ENCODE data around the gene FOXP4.
"Not testable (repeated sequence)": the region's sequence is repeated elsewhere in the genome, so short reads cannot be mapped to it uniquely, and the experiment has no call there.

FOXP4 gene

DNA sequence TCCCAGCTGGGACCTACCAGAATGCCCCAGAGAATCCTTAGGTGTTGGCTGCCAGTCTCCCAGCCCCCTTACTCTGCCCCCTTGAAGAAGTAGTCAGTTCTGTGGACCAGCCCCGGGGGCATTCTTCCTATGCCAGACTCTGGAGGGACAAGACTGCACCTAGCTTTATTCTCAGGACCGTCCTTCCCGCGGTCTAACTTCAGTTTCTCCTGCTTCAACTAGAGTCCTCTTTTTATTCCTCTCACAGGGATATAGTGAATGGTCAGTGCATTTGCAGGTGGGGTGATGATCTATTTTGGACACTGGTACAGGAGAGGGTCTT is 56.2 kb downstream of the FOXP4 start:
- no peak for DNase-seq

DNA sequence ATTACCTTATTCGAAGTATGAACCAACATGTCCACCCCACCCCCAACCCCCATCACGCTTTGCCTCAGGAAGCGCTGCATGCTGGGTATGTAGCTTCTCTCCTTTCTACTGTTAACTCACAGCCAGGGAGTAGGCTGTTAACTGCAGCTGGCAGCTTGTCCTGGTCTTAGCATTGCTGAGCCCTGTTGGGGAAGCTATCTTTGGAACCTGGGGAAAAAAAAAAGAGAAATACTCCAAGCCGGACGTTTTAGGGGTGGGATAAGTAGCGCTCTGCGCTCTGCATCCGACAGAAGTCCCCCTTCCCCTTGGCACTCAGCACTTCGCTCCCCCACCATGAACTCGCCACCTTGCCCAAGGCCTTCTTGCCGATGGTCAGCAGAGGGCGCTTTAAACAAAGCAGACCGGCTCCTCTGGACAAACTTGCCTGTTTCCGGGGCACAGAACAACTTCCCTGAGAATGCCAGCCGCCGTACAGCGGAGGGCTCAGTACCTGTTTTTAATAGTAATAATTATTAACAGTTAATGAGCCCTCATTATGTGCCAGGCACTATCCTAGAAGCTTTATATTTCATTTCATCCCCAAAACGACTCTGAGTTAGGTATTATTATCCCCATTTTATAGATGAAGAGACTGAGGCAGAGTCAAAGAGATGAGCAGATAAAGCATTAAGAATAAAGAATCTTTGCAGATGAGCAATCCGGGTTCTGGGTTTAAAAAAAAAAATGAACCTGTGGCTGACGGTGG is 56.9 kb downstream of the FOXP4 start:
- DNase-seq, result peak; percentile 28 to 76 (median 53)

DNA sequence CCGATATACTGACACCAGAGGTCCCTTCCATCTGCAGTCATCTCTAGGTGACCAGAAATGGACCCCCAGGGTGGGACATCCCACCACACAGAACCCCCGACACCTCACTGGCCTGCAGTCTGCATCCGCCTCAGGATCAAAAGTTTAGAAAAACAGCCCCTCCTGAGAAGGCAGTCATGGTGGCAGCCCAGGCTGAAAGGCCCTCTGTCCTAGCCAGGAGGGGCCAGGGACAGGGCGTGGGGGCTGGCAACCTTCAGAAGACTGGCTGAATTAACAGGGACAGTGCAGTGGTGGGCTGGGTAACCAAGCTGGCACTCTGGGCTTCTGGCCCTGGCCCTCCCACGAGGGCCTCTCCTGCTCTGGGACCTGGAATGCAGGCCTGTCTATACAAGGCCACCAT is 57.8 kb downstream of the FOXP4 start:
- no peak for DNase-seq

DNA sequence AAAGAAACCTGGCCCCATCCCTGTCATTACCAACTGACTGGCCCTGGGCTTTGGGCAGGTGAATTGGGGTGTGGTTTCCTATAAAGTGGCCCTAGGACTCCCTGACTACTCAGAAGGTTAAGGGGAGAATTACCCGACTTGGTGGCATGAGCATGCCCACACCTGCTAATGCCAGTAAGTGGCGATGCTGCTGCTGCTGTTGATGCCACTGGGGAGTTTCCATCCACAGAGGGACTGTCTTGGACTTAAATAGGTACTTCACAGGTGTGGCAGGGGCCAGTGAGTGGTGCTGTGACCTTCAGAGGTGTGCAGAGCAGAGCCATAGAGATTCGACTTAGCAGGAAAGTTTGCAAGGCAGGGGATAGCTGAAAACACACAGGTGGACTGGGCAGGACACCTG is 59.5 kb downstream of the FOXP4 start:
- no peak for DNase-seq

DNA sequence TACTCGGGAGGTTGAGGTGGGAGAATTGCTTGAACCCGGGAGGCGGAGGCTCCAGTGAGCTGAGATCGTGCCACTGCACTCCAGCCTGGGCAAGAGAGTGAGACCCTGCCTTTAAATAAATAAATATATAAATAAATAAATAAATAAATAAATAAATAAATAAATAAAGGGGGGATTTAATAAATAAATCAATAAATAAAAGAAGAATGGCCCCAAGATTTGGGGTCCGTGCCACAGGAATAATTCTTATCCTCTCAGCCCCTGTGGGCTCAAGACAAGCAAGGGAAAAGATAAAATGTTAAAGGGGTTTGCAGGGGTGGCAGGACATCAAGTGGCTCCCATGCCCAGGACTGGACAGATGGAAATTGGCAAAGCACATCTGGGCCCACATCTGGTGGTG is 60.9 kb downstream of the FOXP4 start:
- DNase-seq, result no peak

DNA sequence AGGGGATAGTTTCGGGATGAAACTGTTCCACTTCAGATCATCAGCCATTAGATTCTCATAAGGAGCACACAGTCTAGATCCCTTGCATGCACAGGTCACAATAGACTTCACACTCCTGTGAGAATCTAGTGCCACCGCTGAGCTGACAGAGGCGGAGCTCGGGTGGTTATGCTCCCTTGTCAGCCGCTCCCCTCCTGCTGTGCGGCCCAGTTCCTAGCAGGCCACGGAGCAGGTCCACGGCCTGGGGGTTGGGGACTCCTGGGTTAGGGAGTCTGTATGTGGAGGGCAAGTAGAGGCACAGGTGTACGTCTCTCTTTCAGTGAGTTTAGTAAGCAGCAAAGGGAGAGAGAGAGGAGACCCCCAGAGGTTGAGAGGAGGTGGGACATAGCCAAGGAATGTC is 61.6 kb downstream of the FOXP4 start:
- no peak for DNase-seq

DNA sequence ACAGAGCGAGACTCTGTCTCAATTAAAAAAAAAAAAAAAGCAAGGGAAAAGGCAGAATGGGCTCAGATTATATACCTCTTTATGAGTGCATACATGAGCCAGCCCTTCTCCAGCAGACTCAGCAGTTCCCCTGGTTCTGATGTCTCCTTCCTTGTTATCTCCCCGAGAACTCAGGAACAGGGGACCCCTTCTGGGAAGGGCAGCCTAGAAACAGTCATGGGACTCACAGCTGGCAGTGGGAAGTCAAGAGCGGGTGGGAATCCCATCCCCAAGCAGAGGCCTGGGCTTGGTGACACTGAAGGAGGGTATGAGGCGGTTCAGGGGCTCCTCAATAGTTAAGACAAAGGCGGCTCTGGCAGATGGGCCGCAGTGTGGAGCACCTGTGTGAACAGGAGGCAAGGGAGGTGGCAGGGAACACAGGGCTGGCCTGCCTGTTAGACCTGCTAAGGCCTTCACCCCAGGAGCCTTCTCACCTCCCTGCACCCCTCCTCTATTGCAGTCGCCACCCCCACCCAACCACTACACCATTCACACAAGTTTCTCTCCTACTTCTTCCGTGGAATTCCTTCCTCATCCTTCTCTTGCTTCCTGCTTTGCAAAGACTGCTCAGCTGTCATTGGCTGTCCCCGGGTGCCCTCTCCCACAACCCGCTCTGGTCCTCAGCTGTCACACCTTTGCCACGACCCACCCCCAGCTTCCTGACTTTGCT is 62.4 kb downstream of the FOXP4 start:
- no peak for DNase-seq

DNA sequence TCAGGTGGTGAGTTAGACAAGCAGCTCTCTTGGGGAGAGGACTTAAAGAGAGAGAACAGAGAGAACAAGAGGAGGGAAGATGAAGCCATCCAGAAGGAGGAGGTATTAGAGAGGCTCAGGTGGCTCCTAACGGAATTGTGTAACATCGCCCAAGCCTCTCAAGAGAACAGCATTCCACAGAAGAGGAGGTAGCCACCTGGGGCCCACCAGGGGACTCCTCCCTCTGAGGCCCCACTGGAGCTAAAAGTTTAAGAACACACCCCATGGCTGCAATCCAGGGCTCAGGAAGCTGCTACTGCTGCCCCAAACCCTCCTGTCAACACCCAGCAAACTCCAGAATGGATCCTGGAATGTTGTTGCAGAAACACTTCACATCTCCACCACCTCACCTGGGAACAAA is 68.5 kb downstream of the FOXP4 start:
- DNase-seq, result no peak

DNA sequence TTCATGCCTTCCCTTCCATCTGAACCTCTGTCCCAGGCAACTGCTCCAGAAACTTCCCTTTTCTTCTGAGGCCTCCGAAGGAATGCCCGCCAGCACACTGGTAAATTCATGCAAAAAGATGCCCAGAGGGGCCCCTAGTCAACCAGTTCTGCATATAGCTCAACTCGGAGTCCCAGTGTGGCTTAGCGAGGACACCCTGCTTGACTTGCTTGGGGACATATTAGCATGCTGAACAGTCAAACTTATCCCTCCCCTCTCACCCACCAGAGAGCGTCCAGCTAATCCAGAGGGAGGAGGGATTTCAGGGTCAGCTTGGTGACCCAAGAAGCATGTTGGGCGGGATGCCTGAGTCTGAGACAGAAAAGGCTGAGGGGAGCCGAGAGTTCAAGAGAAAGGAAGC is 69.1 kb downstream of the FOXP4 start:
- no peak for DNase-seq

DNA sequence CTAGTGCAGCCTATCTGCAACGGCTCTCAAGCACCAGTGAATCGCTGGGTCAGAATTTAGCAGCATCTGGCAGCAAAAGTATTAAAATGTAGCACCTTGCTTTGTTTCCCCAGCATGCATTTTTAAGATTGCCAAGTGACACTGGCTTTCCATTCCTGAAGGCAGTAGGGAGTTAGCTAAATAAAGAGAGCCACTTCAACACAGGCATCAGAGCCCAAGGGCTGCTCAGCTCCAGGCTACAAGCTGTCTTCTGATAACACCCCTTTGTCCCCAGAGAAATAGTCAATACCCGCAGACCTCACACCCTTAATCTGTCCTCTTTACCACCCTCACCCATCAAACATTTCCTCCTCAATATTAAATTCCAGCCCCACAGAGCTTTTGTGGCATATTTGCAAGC is 72.4 kb downstream of the FOXP4 start:
- no peak for DNase-seq

DNA sequence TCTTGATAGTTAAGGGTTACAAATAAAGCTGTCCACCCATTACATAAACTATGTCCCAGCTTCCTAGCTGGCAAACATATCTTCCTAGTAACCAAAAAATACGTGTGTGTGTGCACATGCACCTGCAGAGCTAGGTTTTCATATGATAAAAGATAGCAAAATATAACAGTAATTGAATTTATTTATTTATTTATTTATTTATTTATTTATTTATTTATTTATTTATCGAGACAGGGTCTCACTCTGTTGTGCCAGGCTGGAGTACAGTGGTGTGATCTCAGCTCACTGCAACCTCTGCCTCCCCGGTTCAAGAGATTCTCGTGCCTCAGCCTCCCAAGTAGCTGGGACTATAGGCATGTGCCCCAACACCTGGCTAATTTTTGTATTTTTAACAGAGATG is 73.0 kb downstream of the FOXP4 start:
- DNase-seq, result not testable (repeated sequence)

DNA sequence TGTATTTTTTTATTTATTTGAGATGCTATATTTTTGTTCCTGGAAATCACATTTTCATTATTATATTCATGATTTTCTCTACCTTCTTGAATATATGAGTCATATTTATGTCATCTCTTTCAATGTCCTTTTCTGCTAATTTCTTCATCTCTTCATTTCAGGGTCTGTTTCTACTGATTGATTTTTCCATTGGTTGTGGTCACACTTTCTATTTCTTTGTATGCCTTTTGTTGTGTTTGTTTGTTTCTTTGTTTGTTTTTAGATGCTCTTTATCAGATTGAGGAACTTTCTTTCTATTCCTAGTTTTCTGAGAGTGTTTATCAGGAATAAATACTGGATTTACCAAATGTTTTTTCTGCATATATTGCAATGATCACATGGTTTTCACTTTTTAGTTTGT is 75.2 kb downstream of the FOXP4 start:
- no peak for DNase-seq

DNA sequence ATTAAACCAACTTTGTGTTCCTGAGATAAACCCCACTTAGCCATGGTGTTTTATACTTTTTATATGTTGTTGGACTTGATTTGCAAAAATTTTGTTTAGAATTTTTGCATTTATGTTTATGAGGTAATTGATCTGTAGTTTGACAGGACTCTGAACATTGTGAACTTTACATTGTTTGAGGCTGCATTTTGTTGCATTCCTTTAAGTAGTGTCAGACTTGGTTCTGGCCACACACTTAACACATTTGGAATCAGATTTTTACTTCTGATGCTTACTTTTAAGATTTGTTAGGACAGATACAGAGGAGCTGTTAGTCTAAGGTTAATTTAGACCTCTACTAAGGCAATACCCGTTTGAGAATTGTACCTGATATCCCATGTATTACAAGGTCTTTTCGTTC is 75.6 kb downstream of the FOXP4 start:
- DNase-seq, result no peak

DNA sequence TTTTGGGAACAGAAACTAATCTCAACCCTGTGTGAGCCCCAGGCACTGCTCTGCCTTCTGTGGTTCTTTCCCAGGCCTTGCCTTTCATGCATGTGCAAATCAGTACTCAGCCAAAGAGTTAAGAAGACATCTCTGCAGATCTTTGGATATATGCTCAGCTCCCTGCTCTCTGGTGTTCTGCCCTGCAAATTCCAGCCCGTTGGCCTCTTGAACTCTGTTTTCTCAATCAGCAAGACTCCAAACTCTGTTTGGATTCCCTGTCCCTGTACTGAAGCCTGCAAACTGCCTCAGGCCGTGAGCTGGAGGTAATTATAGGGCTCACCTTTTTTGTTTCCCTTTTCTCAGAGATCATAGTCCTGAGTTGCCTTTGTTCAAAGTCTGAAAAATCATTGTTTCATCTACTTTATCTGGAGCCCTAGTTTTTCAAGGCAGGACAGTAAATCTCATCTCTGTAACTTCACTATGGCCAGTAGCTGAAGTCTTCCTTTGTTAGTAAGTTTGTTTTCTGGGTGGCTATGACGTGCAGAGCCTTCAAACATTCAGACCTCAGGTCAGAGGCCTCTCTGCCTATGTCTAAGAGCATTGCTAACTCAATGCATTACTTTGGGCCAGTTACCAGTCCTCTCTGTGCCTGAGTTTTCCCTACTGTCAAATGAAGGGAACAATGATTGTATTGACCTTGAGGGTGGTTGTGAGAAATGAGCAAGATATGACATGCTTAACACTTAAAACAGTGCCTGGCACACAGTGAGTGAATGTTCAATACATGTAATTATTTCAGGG is 76.2 kb downstream of the FOXP4 start:
- no peak for DNase-seq

DNA sequence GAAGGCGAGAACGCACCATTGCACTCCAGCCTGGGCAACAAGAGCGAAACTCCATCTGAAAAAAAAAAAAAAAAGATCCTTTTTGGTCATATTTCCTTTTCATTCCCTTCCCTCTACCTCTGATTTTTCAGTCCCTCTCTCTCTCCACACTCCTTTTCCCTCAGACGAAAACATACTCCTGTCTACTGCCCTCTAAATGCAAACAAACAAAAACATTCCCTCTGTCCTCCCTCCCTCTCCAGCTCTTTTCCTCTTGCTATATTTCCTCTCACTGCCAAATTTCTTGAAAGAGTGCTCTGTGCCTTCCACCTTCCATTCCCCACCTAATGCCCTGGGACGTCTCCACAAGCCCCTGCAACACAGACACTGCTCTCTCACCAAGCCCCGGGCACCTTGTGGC is 77.1 kb downstream of the FOXP4 start:
- DNase-seq, result no peak

DNA sequence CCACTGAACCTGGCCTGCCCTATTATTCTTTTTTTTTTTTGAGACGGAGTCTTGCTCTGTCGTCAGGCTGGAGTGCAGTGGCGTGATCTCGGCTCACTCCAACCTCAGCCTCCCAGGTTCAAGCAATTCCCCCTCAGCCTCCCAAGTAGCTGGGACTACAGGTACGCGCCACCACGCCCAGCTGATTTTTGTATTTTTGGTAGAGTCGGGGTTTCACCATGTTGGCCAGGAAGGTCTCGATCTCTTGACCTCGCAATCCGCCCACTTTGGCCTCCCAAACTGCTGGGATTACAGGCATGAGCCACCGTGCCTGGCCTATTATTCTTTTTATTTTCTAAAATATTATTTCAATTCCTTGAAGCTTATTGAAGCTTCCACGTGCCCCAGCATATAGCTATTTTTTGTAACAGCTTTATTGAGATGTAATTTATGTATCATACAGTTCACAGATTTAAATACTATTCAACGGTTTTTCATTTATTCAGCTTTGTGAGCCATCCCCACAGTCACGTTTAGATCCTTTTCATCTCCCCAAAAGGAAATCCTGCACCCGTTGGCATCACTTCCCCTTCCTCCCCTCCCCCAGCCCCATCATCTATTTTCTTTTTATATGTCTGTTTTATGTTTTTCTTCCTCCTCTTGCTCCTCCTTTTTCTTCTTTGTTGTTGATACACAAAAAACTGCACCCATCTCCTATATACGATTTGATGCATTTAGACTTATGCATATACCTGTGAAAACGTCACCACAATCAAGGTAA is 78.6 kb downstream of the FOXP4 start:
- no peak for DNase-seq

DNA sequence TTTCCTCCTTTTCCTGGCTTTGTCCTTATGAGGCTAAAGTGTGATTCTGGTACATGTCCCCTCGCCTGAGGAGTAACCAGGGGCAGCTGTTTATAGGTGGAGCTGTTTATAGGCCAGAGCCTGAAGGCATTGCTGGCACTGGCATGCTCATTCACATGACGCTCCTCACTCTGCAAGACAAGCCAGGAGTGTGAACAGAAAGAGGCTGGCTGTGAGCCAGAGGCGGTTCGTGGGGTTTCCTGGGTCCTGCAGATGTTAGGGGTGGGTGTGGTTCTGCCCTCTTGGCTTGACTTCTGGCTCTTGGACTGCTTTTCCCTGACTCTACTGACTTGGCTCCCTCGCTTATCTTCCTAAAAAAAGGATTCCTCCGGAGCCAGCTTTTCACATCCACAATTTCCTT is 79.3 kb downstream of the FOXP4 start:
- no peak for DNase-seq

DNA sequence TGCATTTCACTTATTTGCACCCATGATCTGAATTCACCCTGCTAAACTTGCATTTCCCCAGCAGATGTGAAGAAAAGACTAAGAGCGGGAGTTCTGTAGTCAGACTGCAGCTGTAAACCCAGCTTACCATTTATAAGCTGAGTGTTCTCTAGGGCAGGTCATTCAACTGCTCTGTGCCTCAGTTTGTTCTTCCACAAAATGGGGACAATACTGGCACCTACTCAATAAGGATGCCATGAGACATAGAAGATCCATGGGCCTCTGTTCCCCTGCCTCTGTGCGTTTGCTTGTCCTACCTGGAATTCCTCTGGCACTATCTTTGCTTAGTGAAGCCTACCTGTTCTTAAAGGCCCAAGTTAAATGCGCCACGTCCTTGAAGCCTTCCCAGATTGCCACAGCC is 79.8 kb downstream of the FOXP4 start:
- DNase-seq, result no peak

DNA sequence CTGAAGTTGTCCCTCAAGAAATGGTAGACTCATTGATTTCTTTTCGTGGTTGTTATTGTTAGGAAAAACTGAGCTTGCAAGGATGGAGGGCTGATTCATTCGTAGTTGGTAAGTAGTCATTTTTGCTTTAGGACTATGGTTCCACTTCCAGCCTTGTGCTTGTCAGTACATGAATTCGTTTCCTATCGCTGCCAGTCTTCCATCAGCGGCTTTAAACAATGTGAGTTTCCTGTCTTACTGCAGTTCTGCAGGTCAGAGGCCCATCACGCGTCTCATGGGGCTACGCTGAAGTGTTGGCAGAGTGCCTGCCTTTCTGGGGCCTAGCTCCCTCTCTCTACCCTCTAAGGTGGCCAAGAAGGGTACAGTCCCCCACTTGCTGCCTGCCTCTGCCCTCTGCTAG is 80.7 kb downstream of the FOXP4 start:
- no peak for DNase-seq

DNA sequence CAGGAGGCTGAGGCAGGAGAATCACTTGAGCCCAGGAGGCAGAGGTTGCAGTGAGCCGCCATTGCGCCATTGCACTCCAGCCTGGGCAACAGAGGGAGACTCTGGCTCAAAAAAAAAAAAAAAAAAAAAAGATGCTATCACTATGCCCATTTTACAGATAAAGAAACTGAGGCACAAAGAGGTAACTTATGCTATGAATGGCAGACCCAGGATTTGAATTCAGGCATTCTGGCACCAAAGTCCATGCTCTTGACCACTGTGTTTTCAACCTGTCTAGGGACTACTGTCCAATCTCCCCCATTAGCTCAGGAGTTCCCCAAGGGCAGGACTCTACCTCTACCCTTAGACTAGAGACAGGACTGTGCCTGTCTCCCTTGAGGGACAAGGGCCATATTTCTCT is 82.9 kb downstream of the FOXP4 start:
- DNase-seq, result no peak

DNA sequence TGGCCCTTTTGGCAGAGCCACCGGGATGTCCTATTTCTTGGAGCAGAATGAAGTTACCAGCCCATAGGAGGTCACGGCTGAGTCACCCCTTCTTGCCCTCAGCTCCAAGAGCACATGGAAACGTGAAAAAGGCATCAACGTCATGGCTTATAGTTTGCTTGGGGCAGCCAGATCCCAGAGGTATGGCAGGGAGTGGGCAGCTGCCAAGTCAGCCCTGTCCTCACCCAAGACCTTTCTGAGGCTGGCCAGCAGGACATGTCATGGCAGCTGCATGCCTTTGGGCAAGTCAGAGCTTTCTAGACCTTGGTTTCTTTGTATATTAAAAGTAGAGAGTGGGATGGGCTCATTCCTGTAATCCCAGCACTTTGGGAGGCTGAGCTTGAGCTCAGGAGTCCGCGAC is 83.9 kb downstream of the FOXP4 start:
- no peak for DNase-seq

DNA sequence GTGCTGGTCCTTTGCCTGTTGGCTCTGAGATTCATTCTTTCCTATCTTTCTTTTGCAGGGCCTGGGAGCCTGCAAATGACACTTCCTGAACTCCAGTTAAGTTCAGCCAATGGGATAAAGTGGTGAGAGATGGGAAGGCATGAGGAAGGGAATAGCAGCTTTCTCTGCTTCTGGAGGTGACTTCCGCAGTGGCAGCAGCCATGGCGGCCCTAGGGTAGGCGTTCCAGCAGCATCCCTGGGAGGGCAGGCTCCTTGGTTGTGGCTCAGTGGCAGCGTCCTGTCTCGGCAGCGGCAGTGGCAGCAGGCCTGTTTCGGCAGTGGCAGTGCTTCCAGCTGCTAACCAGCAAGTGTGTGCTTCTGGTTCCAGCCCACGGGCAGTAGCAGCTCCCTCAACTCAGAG is 84.8 kb downstream of the FOXP4 start:
- DNase-seq, result no peak

DNA sequence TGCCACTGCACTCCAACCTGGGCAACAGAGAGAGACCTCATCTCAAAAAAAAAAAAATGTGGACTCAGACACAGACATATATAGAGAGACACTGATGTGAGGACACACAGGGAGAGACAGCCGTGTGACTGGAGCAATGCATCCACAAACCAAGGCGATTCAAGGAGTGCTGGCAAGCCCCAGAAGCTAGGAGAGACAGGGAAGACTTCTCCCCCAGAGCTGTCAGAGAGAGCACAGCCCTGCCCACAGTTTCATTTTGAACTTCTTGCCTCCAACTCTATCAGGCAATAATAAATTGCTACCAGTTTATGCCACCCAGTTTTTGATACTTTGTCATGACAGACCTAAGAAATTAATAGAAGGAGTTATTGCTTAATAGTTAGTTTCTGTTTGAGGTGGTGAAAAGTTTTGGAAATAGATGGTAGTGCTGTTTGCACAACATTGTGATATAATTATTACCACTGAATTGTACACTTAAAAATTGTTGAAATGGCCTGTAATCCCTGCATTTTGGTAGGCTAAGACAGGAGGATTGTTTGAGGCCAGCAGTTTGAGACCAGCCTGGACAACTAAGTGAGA is 87.0 kb downstream of the FOXP4 start:
- no peak for DNase-seq
